T-helper 2 cell treated with Interferon-gamma antibody and Interleukin-4, amounts not matched to agents 5 μg/mL and 100 μg/mL, for 36 hours (primary cell): ENCODE results near the gene TBCEL.

Source experiments
- DNase-seq: peaks from one replicate; pipeline ENCODE4 v3.0.0; 2021; ENCODE audit warnings: low spot score
- H3K27ac Mint-ChIP-seq: one replicate; pipeline ENCODE4 v1.8.0; 2021; ENCODE audit warnings: mild to moderate bottlenecking, mixed read lengths
- H3K27me3 Mint-ChIP-seq: one replicate; pipeline ENCODE4 v1.8.0; 2021; ENCODE audit warnings: low read depth, mixed read lengths
- H3K36me3 Mint-ChIP-seq: one replicate; pipeline ENCODE4 v1.8.0; 2021; ENCODE audit warnings: low read depth, mixed read lengths
- H3K4me1 Mint-ChIP-seq: one replicate; pipeline ENCODE4 v1.8.0; 2021; ENCODE audit warnings: low read depth, mixed read lengths
- H3K4me3 Mint-ChIP-seq: one replicate; pipeline ENCODE4 v1.8.0; 2022; ENCODE audit warnings: mild to moderate bottlenecking, moderate library complexity, mixed read lengths
- H3K9me3 Mint-ChIP-seq: one replicate; pipeline ENCODE4 v1.8.0; 2021; ENCODE audit warnings: mixed read lengths

The TBCEL gene

DNA sequence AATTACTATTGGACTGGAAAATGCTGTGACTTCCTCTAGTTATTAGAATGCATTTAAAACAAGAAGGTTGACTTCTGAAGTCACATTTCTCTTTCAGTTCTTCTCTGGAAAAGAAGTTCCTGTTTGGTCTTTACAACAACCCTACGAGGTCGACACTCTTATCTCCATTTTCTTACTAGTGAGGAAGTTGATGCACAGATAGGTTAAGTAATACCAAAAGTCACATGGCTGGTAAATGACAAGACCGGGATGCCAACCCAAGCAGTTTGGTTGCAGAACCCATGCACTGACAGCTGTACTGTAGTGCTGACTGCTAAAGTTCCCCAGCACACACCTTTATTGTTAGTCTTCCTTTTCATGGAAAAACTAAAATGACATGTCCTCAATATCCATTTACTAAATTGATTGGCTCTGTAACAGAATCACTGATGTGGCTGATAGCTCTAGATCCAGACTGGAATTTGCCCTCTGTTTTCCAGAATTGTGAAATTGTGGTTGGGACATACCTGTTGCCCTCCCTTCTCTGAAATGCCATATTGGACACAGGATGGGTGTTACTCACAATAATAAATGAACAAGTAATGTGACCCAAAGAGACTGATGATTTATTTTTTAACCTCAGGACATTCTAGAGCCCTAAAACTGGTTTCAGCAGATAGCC is 67.7 kb downstream of the TBCEL start:
- no peak for DNase-seq
- Mint-ChIP-seq H3K4me3 (no peak overlapping the region), H3K27me3 (no peaks in the 10 kb centered on the region), H3K4me1 (peaks cover 8% of the 10 kb centered on the region), H3K36me3 (peaks cover 5% of the 10 kb centered on the region), H3K9me3 (no peaks in the 10 kb centered on the region), H3K27ac (no peak overlapping the region)

DNA sequence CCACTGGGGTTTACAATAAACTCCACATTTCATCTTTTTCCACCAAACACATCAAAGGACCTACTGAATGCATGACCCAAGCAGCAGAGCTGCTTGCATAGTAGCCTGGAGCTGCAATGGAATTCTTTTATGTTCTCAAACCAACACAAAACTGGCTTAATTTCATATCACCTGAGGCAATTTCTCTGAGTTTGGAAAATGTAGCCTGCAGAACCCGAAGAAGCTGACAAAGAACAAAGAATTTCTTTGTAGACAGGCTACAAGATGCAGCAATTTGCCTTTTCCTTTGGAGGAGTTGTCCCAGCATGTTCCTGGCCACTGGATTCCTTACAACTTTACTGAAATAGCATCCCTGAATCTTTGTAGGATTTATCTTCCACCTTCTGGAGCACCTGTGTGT is 71.7 kb downstream of the TBCEL start:
- Mint-ChIP-seq H3K4me3 (no peak overlapping the region), H3K27me3 (peaks cover 3% of the 10 kb centered on the region), H3K9me3 (no peaks in the 10 kb centered on the region), H3K4me1 (peaks cover 8% of the 10 kb centered on the region), H3K27ac (no peak overlapping the region), H3K36me3 (no peaks in the 10 kb centered on the region)
- no peak for DNase-seq

DNA sequence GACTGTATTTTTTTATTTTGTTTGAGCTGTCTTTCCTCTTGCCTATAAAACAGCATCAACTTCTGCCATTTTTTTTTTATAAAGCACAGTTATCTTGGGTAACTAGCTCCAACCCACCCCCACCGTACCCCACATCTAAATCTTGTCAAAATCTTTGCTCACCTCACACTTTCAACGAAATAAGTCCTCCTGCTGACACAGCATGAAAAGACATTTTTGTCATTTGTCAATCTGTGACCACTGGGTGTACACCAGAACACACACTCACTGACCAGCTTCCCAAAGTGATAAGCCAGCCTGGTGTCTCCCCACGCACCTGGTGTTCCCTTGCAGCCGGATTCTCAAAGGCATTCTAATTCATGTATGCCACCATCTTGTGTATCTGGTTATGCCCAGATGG is 75.5 kb downstream of the TBCEL start:
- Mint-ChIP-seq H3K27me3 (peaks cover 14% of the 10 kb centered on the region), H3K27ac (no peak overlapping the region), H3K4me1 (no peaks in the 10 kb centered on the region), H3K36me3 (no peaks in the 10 kb centered on the region), H3K9me3 (no peaks in the 10 kb centered on the region), H3K4me3 (no peak overlapping the region)
- no peak for DNase-seq

DNA sequence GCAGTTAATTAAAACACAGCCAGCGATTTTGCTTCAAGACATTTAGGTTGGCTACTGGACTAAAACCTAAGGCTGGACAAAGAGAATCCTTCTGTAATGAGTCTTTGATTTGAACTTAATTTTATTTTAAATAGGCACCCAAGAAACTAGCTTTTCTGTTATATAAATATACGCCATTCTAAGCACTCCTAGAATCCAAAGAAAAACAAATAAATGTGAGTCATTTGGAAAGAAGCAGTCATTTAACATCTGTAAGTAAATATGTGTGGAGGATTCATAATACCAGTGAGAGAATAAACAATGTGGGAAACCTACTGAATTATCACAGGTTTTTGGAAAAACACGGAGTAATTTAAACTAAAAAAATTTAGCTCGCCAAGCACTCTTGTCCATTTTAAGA is 76.0 kb downstream of the TBCEL start:
- H3K27me3 Mint-ChIP-seq = peaks cover 14% of the 10 kb centered on the region
- no peaks in the 10 kb centered on the region for H3K36me3 Mint-ChIP-seq
- no peak for DNase-seq
- no peaks in the 10 kb centered on the region for H3K9me3 Mint-ChIP-seq
- no peak overlapping the region for H3K27ac Mint-ChIP-seq
- no peaks in the 10 kb centered on the region for H3K4me1 Mint-ChIP-seq
- no peak overlapping the region for H3K4me3 Mint-ChIP-seq

DNA sequence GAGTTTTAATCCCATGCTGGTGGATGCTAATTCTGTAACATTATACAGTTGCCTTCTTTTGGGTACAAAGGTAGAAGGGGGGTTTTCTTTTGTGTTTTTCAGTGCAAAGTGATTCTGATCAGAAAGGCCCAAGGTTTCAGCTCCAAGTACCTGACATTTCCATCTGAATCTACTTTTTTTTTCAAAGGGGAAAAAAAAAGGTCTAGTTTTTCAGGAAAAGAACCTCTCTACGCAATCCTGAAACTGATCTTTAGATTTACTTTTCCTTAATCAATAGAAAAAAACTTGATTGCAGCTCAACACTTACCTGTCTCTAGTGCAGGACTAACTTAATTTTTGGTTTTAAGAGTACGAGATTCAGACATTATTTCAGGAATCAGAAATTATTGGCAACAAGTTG is 77.0 kb downstream of the TBCEL start, which contains the start of gene TECTA:
TSS of gene TECTA (plus strand) at position 301 of the 400 bp plus-strand sequence. CDS start 1,423 bp downstream, outside the sequence.
- no peak for DNase-seq
- Mint-ChIP-seq H3K27ac (no peak within 1 kb of the TSS), H3K4me3 (no peak within 1 kb of the TSS), H3K27me3 (peaks cover 14% of the 10 kb centered on the region), H3K4me1 (no peaks in the 10 kb centered on the region), H3K9me3 (no peaks in the 10 kb centered on the region), H3K36me3 (no peaks in the 10 kb centered on the region)

DNA sequence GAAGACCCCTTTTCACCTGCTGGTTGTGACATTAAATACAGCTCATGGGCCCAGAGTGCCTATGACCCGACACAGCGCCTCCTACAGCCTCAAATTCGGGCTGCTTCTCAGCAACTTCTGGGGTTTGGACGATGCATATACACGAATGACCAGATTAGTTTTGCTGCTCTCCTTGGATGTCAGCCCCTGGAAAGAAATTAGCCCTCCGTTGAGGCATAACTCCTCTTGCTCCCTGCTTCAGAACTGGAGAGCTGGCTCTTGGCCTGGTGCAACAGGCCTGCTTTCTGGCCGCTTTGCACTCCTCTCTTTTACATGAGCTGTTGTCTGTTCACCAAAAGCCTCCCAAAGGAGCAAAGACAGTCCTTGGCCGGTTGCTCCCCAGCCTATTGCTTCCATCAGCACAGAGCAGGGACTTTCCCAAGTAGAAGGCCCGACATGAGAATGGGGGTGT is 80.4 kb downstream of the TBCEL start:
- DNase-seq = no peak
- no peak overlapping the region for H3K4me3 Mint-ChIP-seq
- H3K27ac Mint-ChIP-seq = no peak overlapping the region
- H3K4me1 Mint-ChIP-seq = no peaks in the 10 kb centered on the region
- H3K36me3 Mint-ChIP-seq = no peaks in the 10 kb centered on the region
- H3K27me3 Mint-ChIP-seq = peaks cover 14% of the 10 kb centered on the region
- H3K9me3 Mint-ChIP-seq = no peaks in the 10 kb centered on the region

DNA sequence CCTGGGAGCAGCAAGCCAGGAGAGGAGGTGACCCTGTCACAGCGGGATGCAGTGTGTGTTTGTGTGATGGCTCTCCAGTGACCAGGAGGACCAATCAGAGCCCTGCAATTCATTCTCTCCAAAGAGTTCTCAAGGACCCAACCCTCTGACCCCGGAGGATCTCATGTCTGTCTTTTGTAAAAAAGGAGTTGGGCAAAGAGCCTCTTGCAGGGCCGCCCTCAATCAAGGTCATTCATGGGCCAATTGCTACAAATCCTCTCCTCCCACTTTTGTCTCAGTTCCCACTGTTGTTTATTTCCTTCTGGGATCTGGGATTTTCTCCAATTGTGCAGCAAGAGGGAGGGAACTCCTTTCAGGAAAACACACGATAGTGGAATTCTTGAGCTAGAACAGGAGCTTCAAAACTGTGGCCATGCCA is 81.2 kb downstream of the TBCEL start:
- Mint-ChIP-seq H3K27me3 (peaks cover 14% of the 10 kb centered on the region), H3K4me1 (no peaks in the 10 kb centered on the region), H3K9me3 (no peaks in the 10 kb centered on the region), H3K27ac (no peak overlapping the region), H3K4me3 (no peak overlapping the region), H3K36me3 (no peaks in the 10 kb centered on the region)
- no peak for DNase-seq

DNA sequence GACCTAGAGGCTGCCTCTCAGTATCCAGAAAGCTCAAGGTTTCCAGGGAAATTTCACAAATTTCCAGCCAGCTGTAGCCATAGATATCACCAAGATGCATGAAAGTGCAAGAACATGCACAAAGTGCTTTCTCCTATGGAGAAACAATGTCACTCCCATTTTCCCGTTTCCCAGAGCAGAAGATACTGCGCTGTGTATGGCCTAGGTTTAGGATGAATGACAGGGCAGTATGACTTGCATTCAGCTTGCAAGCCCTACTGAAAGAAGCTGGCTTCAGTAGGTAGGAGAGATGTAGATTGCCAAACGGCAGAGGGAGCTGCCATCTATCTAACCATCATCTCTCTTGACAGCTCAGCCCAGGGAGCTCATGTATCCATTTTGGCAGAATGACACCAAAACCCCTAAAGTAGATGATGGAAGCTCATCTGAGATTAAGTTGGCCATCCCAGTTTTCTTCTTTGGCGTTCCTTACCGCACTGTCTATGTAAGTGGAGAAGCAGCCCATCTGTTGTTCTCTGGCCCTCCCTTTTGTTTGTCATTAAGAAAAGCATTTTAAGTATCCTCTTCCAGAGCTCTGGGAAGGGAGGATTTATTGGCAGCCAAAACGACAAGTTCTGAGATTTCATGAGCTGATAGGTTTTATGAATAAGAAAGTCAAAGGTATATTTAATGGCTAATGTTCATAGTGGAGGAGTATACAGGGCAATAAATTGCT is 81.7 kb downstream of the TBCEL start:
- DNase-seq = no peak
- no peak overlapping the region for H3K4me3 Mint-ChIP-seq
- H3K36me3 Mint-ChIP-seq = no peaks in the 10 kb centered on the region
- no peaks in the 10 kb centered on the region for H3K9me3 Mint-ChIP-seq
- no peak overlapping the region for H3K27ac Mint-ChIP-seq
- H3K27me3 Mint-ChIP-seq = peaks cover 13% of the 10 kb centered on the region
- no peaks in the 10 kb centered on the region for H3K4me1 Mint-ChIP-seq

DNA sequence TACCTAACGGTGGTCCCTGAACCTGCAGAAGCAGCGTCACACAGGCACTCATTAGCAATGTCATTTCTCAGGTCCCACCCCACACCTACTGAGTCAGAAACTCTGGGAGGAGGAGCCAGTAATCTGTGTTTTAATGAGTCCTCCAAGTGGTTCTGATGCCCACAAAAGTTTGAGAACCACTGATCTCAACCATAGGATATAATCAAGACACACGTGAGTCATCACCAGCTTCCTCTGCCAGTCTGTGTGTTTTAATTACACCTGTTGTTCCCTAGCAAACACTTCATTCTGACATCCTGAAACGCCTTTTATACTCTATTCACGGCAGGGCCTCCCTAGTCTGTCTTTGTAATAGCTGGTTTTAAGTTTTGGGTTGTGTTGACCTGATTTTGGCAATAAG is 82.9 kb downstream of the TBCEL start:
- Mint-ChIP-seq H3K4me1 (no peaks in the 10 kb centered on the region), H3K9me3 (no peaks in the 10 kb centered on the region), H3K4me3 (no peak overlapping the region), H3K36me3 (no peaks in the 10 kb centered on the region), H3K27me3 (peaks cover 19% of the 10 kb centered on the region), H3K27ac (no peak overlapping the region)
- DNase-seq = no peak

DNA sequence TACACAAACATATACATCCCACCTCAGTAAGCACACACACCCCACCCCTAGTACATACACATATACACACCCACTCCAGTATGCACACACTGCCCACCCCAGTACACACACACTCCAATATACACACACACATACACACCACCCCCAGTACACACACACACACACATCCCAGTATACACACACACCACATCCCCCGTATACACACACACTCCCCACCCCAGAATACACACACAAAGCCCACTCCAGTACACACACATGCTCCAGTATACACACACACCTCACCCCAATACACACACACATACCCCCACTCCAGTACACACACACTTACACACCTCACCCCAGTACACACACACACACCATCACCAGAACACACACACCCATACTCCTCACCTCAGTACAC is 84.5 kb downstream of the TBCEL start:
- Mint-ChIP-seq H3K4me3 (no peak overlapping the region), H3K4me1 (peaks cover 1% of the 10 kb centered on the region), H3K36me3 (no peaks in the 10 kb centered on the region), H3K27ac (no peak overlapping the region), H3K9me3 (no peaks in the 10 kb centered on the region), H3K27me3 (peaks cover 19% of the 10 kb centered on the region)
- DNase-seq = no peak

DNA sequence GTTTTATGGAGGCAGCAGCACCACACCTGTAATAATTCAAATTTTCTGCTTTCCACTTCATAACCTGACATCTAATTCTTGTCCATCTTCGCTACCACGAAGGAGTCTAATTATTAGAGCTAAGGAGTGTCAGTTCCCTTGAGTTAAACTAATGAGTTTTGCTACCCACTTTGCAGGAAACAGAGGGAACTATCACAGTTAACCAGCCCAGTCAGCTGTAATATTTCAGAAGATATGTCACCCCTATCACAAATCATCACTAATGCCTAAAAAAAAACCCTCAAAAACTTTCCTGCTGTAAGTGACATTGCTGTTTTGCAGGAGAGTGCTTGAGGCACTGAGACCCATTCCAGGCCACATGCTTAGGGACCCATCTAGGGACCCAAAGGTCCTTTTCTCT is 85.6 kb downstream of the TBCEL start:
- peaks cover 1% of the 10 kb centered on the region for H3K4me1 Mint-ChIP-seq
- H3K4me3 Mint-ChIP-seq = no peak overlapping the region
- no peak for DNase-seq
- no peak overlapping the region for H3K27ac Mint-ChIP-seq
- no peaks in the 10 kb centered on the region for H3K9me3 Mint-ChIP-seq
- H3K36me3 Mint-ChIP-seq = no peaks in the 10 kb centered on the region
- H3K27me3 Mint-ChIP-seq = peaks cover 19% of the 10 kb centered on the region

DNA sequence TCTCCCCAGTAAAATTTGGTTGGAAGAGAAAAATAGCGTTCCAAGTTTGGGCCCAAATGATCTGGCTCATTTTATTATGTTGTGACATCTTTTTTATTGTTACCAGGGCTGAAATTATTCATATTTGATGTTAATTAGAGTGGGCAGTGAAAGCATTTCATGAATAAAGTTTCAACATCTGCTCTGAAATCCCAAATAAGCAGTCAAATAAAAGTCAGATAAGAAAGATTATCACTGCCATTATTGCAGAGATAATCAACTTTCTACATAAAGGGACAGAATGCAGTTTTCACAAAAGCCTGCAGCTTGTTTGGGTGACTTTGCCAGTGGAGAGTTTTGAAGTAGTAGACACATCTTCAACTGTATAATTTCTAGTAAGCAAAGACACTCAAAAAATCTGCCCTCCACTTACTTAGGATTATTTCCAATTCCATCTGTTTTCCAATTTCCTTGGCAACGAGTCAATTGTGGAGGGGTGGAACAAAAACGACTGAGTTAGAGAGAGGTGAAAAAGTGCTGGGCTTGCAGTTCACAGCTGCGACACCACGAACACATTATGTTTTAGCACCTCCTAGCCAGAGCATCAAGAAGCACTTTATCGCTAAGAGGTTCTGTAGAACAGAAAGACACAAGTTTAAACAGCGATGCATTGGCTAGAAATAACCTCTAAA is 86.1 kb downstream of the TBCEL start:
- DNase-seq = no peak
- Mint-ChIP-seq H3K27ac (no peak overlapping the region), H3K36me3 (no peaks in the 10 kb centered on the region), H3K27me3 (peaks cover 19% of the 10 kb centered on the region), H3K4me3 (no peak overlapping the region), H3K9me3 (no peaks in the 10 kb centered on the region), H3K4me1 (peaks cover 1% of the 10 kb centered on the region)

DNA sequence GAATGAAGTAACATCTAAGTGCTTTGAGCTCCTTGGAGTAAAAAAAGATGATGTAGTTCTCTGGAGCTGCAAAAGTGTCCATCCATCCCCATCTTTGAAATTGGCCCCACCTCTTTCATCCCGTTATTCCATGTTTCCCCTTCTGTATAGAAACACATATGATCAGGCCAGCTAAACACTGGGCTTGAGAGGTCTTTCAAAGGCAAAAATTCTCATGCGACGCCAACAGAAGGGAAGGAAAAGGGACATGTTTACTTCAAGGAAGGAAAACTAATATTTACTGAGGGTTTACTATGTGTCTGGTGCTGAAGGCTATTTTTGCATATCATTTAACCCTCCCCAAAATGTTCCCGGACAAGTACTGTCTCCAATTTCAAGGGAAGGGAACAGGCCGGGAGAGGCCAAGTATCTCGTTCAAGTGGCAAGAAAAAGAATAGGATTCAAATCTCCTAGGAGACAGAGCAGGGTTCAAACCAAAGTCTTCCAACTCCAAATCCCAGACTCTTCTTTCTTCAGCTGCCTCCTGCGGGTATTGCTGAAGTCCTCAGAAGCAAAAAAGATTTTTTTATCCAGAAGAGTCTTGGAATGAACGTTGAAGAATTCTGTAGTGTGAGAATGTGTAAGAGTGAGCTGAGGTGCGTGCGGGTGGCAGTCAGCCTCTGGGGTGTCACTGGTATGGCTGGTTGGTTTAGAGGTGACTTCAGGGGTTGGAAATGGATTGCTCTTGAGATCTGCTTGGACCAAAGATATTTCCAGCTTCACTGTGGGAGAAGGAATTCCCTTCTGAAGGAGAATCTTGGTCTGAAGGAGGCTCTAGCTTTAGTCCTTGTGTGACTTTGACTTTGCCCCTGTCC is 87.2 kb downstream of the TBCEL start:
- H3K27ac Mint-ChIP-seq = no peak overlapping the region
- H3K27me3 Mint-ChIP-seq = peaks cover 19% of the 10 kb centered on the region
- no peaks in the 10 kb centered on the region for H3K9me3 Mint-ChIP-seq
- H3K4me1 Mint-ChIP-seq = peaks cover 1% of the 10 kb centered on the region
- DNase-seq = no peak
- no peak overlapping the region for H3K4me3 Mint-ChIP-seq
- H3K36me3 Mint-ChIP-seq = no peaks in the 10 kb centered on the region
